H9 (cell line): ENCODE measurements around the gene ZNF688. TPM values are rescaled to one million over a fixed set of nuclear protein-coding genes. Genes with fewer than 3 reads are reported as not detected.
A peak's percentile ranks its signal among the peaks of the same experiment; 100 is the strongest.

Experiments used
- DNase-seq: peaks from one replicate; pipeline ENCODE4 v3.0.0-alpha.2; 2017
- H2AFZ ChIP-seq: one replicate; pipeline ENCODE4 v1.6.1; 2013; ENCODE audit warnings: mild to moderate bottlenecking, low read length, control low read depth, moderate library complexity
- H2AK5ac ChIP-seq: 2 replicates; pipeline ENCODE4 v1.6.1; 2013; ENCODE audit warnings: low read length, control low read depth, mixed read lengths; ENCODE audit not compliant: insufficient read length
- H2BK120ac ChIP-seq: one replicate; pipeline ENCODE4 v1.6.1; 2013; ENCODE audit warnings: low read depth, mild to moderate bottlenecking, low read length, control low read depth, inconsistent platforms; ENCODE audit not compliant: poor library complexity, severe bottlenecking
- H2BK12ac ChIP-seq: 2 replicates; pipeline ENCODE4 v1.6.1; 2013; ENCODE audit warnings: low read length, control low read depth, mixed read lengths, low read depth; ENCODE audit not compliant: insufficient read length
- H2BK15ac ChIP-seq: 2 replicates; pipeline ENCODE4 v1.6.1; 2013; ENCODE audit warnings: low read depth, low read length, control low read depth
- H2BK20ac ChIP-seq: one replicate; pipeline ENCODE4 v1.6.1; 2013; ENCODE audit warnings: low read depth, mild to moderate bottlenecking, low read length, control low read depth, inconsistent platforms; ENCODE audit not compliant: poor library complexity, severe bottlenecking
- H2BK5ac ChIP-seq: 2 replicates; pipeline ENCODE4 v1.6.1; 2013; ENCODE audit warnings: low read length, control low read depth, mixed read lengths; ENCODE audit not compliant: insufficient read length
- H3K14ac ChIP-seq: 2 replicates; pipeline ENCODE4 v1.6.1; 2013; ENCODE audit warnings: low read length, control low read depth; ENCODE audit not compliant: insufficient read depth
- H3K18ac ChIP-seq: 2 replicates; pipeline ENCODE4 v1.6.1; 2013; ENCODE audit warnings: low read depth, mild to moderate bottlenecking, mixed read lengths, low read length, control low read depth; ENCODE audit not compliant: insufficient read length
- H3K23ac ChIP-seq: 2 replicates; pipeline ENCODE4 v1.6.1; 2013; ENCODE audit warnings: low read length, control low read depth, mixed read lengths, low read depth; ENCODE audit not compliant: insufficient read length
- H3K23me2 ChIP-seq: 2 replicates; pipeline ENCODE4 v1.6.1; 2013; ENCODE audit warnings: low read depth, mild to moderate bottlenecking, mixed read lengths, low read length, control low read depth; ENCODE audit not compliant: insufficient read length, poor library complexity, severe bottlenecking
- H3K27ac ChIP-seq: 2 replicates; pipeline ENCODE4 v1.5.1; 2013; ENCODE audit warnings: low read length, control low read depth, mixed read lengths, low read depth; ENCODE audit not compliant: insufficient read length
- H3K27me3 ChIP-seq: 2 replicates; pipeline ENCODE4 v1.6.1; 2013; ENCODE audit warnings: low read length, control low read depth, inconsistent platforms; ENCODE audit not compliant: insufficient read depth
- H3K4ac ChIP-seq: 2 replicates; pipeline ENCODE4 v1.6.1; 2013; ENCODE audit warnings: low read depth, mild to moderate bottlenecking, control low read depth, inconsistent platforms, low read length, moderate library complexity
- H3K4me1 ChIP-seq: 2 replicates; pipeline ENCODE4 v1.6.1; 2013; ENCODE audit warnings: low read length, control low read depth, inconsistent platforms; ENCODE audit not compliant: insufficient read depth
- H3K4me2 ChIP-seq: 2 replicates; pipeline ENCODE4 v1.6.1; 2013; ENCODE audit warnings: low read length, control low read depth, mixed read lengths; ENCODE audit not compliant: insufficient read length, insufficient read depth
- H3K56ac ChIP-seq: 2 replicates; pipeline ENCODE4 v1.6.1; 2013; ENCODE audit warnings: low read depth, mild to moderate bottlenecking, mixed read lengths, low read length, control low read depth; ENCODE audit not compliant: insufficient read length
- H3K79me1 ChIP-seq: 2 replicates; pipeline ENCODE4 v1.6.1; 2013; ENCODE audit warnings: low read depth, mild to moderate bottlenecking, moderate library complexity, low read length, control low read depth, inconsistent platforms; ENCODE audit not compliant: insufficient read depth, poor library complexity, severe bottlenecking
- H3K79me2 ChIP-seq: 2 replicates; pipeline ENCODE4 v1.6.1; 2013; ENCODE audit warnings: low read length, control low read depth, inconsistent platforms; ENCODE audit not compliant: insufficient read depth
- H3K9ac ChIP-seq: 2 replicates; pipeline ENCODE4 v1.6.1; 2013; ENCODE audit warnings: low read length, control low read depth, mixed read lengths; ENCODE audit not compliant: insufficient read length; ENCODE audit errors: extremely low read depth
- H3K9me3 ChIP-seq: one replicate; pipeline ENCODE4 v1.6.1; 2013; ENCODE audit warnings: low read depth, low read length, inconsistent platforms; ENCODE audit not compliant: control insufficient read depth
- H3T11ph ChIP-seq: one replicate; pipeline ENCODE4 v1.6.1; 2013; ENCODE audit warnings: mild to moderate bottlenecking, low read length, control low read depth, inconsistent platforms
- H4K20me1 ChIP-seq: one replicate; pipeline ENCODE4 v1.6.1; 2013; ENCODE audit not compliant: control insufficient read depth, insufficient read length, insufficient read depth
- H4K5ac ChIP-seq: 2 replicates; pipeline ENCODE4 v1.6.1; 2013; ENCODE audit warnings: low read depth, mild to moderate bottlenecking, mixed read lengths, low read length, control low read depth; ENCODE audit not compliant: insufficient read length
- H4K8ac ChIP-seq: replicated peaks from 2 replicates; pipeline ENCODE4 v1.6.1; 2013; ENCODE audit warnings: low read length, control low read depth, mixed read lengths, low read depth; ENCODE audit not compliant: insufficient read length
- H4K91ac ChIP-seq: 2 replicates; pipeline ENCODE4 v1.6.1; 2013; ENCODE audit warnings: low read depth, mild to moderate bottlenecking, moderate library complexity, mixed read lengths, low read length, control low read depth; ENCODE audit not compliant: insufficient read length
- H3K27ac Mint-ChIP-seq, 3 experiments: 2 replicates in 2 of 3; 3 replicates in 1 of 3; pipeline ENCODE4 v1.8.0; 2020 to 2021; ENCODE audit warnings: mixed read lengths in 3 of 3, mild to moderate bottlenecking in 1 of 3, moderate library complexity in 1 of 3
- H3K27me3 Mint-ChIP-seq: 2 replicates; pipeline ENCODE4 v1.8.0; 2021; ENCODE audit warnings: low read depth, mild to moderate bottlenecking, moderate library complexity, mixed read lengths
- H3K36me3 Mint-ChIP-seq, 3 experiments: 2 replicates in 2 of 3; 3 replicates in 1 of 3; pipeline ENCODE4 v1.8.0; 2020 to 2021; ENCODE audit warnings: low read depth in 3 of 3, mixed read lengths in 3 of 3; ENCODE audit not compliant: insufficient read depth in 1 of 3
- H3K4me1 Mint-ChIP-seq, 2 experiments: 2 replicates each; pipeline ENCODE4 v1.8.0; 2020; ENCODE audit warnings: mixed read lengths in 2 of 2
- H3K4me3 Mint-ChIP-seq, 2 experiments: 2 replicates in 1 of 2; 3 replicates in 1 of 2; pipeline ENCODE4 v1.8.0; 2020 to 2021; ENCODE audit warnings: mild to moderate bottlenecking in 2 of 2, mixed read lengths in 2 of 2, moderate library complexity in 1 of 2
- H3K9me3 Mint-ChIP-seq, 2 experiments: 2 replicates in 1 of 2; 3 replicates in 1 of 2; pipeline ENCODE4 v1.8.0; 2020; ENCODE audit warnings: mild to moderate bottlenecking in 2 of 2, mixed read lengths in 2 of 2, moderate library complexity in 1 of 2
- CTCF ChIP-seq: fragments of 200-600 bp; sonication (generic); conservative IDR thresholded peaks from 3 replicates; pipeline ENCODE4 v1.8.0; 2021; ENCODE audit warnings: antibody characterized with exemption, mild to moderate bottlenecking
- WGBS: extraction: QIAGEN DNeasy Blood & Tissue Kit; methylation state at CpG from one replicate; pipeline ENCODE4 v1.1.7; 2013; ENCODE audit warnings: missing lambda C conversion rate, low lambda C conversion rate, mixed read lengths; ENCODE audit not compliant: insufficient read length; ENCODE audit errors: extremely low coverage; 5-methylcytosine and 5-hydroxymethylcytosine counted together
- total RNA-seq: library from RNA; stranded (reverse); gene quantifications from 2 replicates; pipeline ENCODE4 v1.2.1, GENCODE V29; 2021

Gene ZNF688
- total RNA-seq, 1 experiment from 2014 or later = 4.5 TPM

GRCh38 chr16:30535777-30536190, 35.7 kb downstream of the ZNF688 start:
- Histone ChIP-seq H4K91ac (no peak overlapping the region), H3K9me3 (no peaks in the 10 kb centered on the region), H3K23ac (no peak overlapping the region), H3K14ac (peak overlapping the region; percentile 76), H3K27me3 (no peaks in the 10 kb centered on the region), H4K5ac (no peak overlapping the region), H3T11ph (peak overlapping the region; percentile 39), H3K18ac (peak overlapping the region; percentile 81), H3K79me2 (no peaks in the 10 kb centered on the region), H4K20me1 (no peaks in the 10 kb centered on the region), H3K4ac (no peak overlapping the region; the same call in 1 of the 2 replicates), H2BK12ac (peak overlapping the region; percentile 21), H2BK120ac (peak overlapping the region; percentile 42), H3K27ac (peak overlapping the region; percentile 83), H3K4me2 (peak overlapping the region; percentile 61), H2BK15ac (no peak overlapping the region), H3K9ac (peak overlapping the region; percentile 92), H3K23me2 (peaks cover 23% of the 10 kb centered on the region), H2AFZ (no peak overlapping the region), H3K79me1 (no peaks in the 10 kb centered on the region), H2AK5ac (no peak overlapping the region), H2BK20ac (no peak overlapping the region), H3K4me1 (no peaks in the 10 kb centered on the region; the same call in 1 of the 2 replicates), H3K56ac (no peak overlapping the region), H4K8ac (peak overlapping the region; percentile 63), H2BK5ac (no peak overlapping the region)
- no CpG with 5 or more reads among the region's 12 CpGs for WGBS
- DNase-seq = peak; percentile 81
- Mint-ChIP-seq H3K9me3 (no peaks in the 10 kb centered on the region; a peak in 1 of 5 replicates), H3K4me1 (peaks cover 23 to 27% of the 10 kb centered on the region in 2 experiments), H3K27me3 (no peaks in the 10 kb centered on the region), H3K27ac (peak overlapping the region; percentile 96 to 99 (median 96)), H3K4me3 (peak overlapping the region; percentile 77 to 89), H3K36me3 (peaks cover 15 to 24% (median 17%) of the 10 kb centered on the region in 3 experiments)
- TF ChIP-seq CTCF = peak; percentile 66
